Epithelial cell of esophagus (primary cell): ENCODE results near the gene ABHD15.

Experiments used
- DNase-seq: peaks from one replicate; pipeline ENCODE4 v3.0.0; 2010; ENCODE audit warnings: low read depth
- H3K4me3 ChIP-seq: 2 replicates; pipeline ENCODE4 v1.5.1; 2011; ENCODE audit warnings: mild to moderate bottlenecking, low read length, control low read depth
- CTCF ChIP-seq: IDR thresholded peaks from 2 replicates; pipeline ENCODE4 v1.5.1; 2011; ENCODE audit warnings: low read depth, mild to moderate bottlenecking, low read length, control low read depth, inconsistent platforms; ENCODE audit not compliant: insufficient read depth; ENCODE audit errors: missing control alignments

ABHD15 gene

DNA sequence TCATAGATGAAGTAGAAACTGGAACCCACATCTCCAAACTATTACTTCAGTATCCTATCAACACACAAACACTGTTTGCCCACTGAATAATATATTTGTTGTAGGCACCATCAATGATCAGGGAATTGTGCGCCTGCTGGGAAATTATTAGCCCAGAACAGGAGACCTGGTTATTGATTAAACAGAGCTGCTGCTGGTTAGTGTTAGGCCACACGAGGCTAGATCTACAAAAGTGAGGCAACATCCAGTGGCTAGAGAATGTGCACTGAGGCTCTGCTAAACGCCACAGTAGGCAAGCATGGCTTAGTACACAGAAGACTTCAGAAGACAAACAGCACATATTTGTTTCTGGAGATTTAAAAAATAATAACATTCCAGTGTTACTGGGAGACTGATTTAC lies 11.0 kb downstream of the ABHD15 start:
- TF ChIP-seq CTCF, result no peak
- no peak overlapping the region for H3K4me3 ChIP-seq
- DNase-seq, result no peak

DNA sequence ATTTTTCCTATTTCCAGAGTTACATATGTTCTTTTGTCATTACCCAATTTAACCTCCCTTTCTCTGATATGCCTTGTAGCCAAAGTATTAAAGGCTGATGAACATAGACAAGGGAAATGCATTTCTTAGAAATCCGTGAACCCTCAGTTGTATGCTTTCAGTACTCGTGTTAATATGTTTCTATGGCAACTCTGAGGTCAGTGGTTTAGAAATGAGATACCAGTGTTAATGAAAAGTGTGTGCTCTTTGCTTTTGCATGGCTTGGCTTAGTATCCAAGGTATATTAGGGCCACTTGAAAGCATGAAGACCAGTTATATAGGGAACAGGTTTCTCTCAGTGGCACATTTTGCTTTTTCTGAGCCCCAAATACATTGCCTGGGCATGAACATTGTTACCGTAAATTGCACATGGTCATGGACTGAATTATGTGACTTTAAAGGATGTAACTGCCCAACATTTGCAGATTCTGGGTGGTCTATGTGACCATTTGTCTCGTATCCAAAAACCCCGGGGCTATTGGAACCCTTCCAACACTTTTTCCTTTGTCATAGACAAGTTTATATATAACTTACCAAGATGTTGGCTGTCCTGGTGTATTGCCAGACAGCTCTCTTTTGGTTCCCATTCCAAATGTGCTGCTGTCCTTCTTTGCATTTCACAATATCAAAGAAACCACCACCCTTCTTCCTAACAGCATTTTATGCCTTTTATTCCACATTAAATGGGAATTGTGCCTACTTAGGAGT lies 17.5 kb downstream of the ABHD15 start:
- DNase-seq, result no peak
- H3K4me3 ChIP-seq, result no peak overlapping the region
- no peak for TF ChIP-seq CTCF

- no peak overlapping the region for H3K4me3 ChIP-seq
- no peak for DNase-seq
- no peak for TF ChIP-seq CTCF
Measured at GRCh38 chr17:29546830-29547229, 20.0 kb downstream of the ABHD15 start.

GRCh38 chr17:29546085-29546484 lies 20.8 kb downstream of the ABHD15 start:
- H3K4me3 ChIP-seq, result no peak overlapping the region
- TF ChIP-seq CTCF, result no peak
- DNase-seq, result no peak

GRCh38 chr17:29544066-29544465 lies 22.8 kb downstream of the ABHD15 start:
- no peak for TF ChIP-seq CTCF
- no peak overlapping the region for H3K4me3 ChIP-seq
- no peak for DNase-seq

- TF ChIP-seq CTCF, result no peak
- DNase-seq, result no peak
- H3K4me3 ChIP-seq, result no peak overlapping the region
Measured at GRCh38 chr17:29533976-29534375, 32.9 kb downstream of the ABHD15 start.

DNA sequence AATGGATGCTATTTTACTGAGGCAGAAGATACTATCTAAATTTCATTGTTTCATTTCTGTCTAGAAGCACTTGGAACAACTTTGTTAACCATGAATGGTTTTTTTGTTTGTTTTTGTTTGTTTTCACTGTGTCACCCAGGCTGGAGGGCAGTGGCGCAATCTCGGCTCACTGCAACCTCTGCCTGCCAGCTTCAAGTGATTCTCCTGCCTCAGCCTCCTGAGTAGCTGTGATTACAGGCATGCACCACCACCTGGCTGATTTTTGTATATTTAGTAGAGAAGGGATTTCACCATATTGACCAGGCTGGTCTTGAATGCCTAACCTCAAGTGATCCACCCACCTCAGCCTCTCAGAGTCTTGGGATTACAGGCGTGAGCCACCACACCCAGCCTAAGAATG lies 40.5 kb downstream of the ABHD15 start:
- no peak for TF ChIP-seq CTCF
- DNase-seq, result peak; percentile 17
- no peak overlapping the region for H3K4me3 ChIP-seq
